Measurements from ENCODE around the gene PRLR.

PRLR gene

DNA sequence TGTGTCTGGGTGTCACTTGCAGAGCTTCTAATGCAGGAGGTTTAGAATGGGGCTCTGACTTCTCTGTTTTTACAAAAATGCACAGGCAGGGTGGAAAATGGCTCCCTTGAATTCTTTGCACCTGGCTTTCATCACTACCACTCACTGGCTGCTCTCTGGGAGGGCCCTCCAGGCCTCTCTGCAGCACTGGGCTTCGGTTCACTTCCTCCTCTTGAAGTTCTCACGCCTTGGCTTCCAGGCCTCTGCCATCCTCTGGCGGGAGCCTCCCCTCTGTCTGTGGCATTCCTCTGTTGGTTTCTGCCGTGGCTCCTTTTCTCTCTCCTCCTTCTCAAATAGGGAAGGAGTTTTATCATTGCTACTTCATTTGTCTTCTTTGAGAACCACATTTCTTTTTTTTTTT lies 2.8 kb upstream of the PRLR start:
- no peak for DNase-seq

DNA sequence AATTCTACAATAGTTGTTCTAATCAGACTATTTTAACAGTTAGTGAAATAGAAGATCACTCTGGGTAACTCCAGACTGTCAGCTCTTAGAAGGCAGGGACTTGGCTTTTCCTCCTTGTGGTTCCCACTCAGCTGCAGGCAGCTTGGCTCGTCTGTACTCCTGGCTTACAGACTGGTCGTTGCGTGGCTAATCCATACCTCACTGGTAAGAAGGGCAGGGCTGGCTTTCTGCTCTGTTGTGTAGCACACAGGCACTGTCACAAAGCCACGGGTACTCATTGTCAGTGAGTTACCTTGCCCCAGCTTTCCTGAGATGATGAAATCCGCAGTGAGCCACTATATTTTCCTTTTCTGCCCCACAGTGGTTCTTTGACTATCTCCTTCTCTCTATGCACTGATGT lies 1.8 kb upstream of the PRLR start:
- DNase-seq = no peak

GRCh38 chr5:35229076-35230037 lies 930 bp downstream of the PRLR start:
- DNase-seq = no peak

- DNase-seq = no peak
These were observed 2.0 kb downstream of the PRLR start for GRCh38 chr5:35228310-35228709.

DNA sequence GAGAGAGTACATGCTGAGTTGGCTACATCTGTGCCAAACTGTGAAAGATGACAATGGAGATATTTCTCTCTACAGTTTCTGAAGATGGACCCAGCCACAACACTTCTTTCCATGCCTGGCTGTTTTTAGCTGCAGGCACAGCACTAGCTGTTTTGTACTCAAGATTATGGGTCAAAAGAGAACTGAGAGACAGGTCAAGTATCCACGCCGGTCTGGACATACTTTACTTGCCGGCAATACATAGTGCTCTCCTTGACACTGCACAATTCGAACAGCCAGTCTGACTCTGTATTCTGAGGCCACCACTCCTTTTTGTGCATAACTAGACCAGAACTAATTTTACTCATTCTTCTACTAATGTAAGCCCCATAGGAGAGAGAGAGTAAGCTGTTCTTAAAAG lies 2.6 kb downstream of the PRLR start:
- DNase-seq = no peak

- no peak for DNase-seq
These were observed 6.4 kb downstream of the PRLR start for GRCh38 chr5:35223787-35224395.

GRCh38 chr5:35220967-35221366 lies 9.3 kb downstream of the PRLR start:
- no peak for DNase-seq

DNA sequence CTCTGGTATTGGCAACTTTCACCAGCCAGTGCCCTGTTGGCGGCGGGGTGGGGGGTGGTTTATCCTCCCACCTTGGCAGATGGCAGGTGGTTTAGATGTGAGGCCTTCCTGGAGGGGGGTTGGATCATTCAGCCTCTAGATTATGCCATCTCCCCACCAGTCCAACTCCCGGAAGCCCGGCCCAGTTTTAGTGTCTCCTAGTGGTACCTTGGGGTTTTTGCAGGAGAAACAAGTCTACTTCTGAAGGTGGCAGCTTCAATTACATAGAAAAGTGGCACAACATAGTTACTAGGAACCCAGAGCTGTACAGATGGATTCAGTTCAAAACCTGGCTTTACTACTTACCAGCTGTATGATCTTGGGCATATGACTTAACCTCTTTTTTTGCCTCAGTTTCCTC lies 11.3 kb downstream of the PRLR start:
- no peak for DNase-seq

GRCh38 chr5:35214051-35214450 lies 16.2 kb downstream of the PRLR start:
- no peak for DNase-seq

DNA sequence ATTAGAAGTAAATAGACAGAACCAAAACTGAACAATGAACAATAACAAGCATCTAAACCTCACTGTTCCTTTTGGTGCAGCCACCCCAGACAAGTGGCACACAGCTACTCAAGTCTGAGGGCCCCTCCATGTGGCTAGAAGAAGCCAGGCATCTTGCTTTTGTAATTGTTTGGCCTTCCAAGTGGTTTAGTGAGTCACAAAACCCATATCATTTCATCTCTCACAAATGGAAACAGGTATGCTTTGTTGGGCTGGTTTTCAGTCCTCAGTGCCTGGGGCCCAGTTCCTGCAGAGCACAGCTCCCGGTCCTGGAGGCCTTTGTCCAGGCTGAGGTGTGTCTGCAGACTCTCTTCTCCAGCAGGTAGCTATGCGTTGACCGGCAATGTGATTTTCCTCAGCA lies 16.7 kb downstream of the PRLR start:
- no peak for DNase-seq

- DNase-seq = no peak
These were observed 17.9 kb downstream of the PRLR start for GRCh38 chr5:35212122-35212982.

DNA sequence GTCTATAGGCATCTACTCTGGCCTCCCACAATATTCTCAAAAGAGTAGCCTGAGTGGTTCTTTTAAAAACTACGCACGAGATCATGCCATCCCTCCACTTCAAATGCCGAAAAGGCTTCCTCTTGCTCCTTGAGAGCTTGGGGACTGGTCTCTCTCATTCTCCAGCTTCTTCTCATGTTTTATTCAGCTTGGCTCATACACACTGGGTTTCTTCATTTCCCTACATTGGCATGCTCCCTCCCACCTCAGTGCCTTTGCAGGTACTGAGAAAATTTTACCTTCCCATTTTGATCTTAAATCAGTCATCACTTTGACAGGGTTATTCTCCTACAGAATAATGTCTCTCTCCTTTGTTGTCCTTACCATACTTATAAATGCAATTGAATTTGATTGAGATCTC lies 20.4 kb downstream of the PRLR start:
- DNase-seq = no peak

DNA sequence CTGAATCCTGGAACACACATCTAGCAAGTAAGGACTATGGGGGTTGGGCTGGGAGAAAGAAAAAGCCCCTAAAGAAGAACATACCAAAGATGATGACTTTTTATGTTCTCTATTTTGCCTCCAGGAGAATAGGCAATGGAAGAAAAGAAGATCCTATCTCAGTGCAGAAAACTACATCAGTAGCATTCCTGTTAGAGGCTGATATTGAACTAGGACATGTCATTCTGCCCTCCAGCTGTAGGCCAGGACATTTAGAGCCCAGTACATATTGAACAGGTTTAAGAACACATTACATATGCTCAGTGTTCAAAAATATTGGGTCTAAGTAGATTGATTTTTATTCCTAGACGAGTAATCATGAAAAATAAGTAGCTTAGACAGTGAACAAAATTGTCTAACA lies 24.7 kb downstream of the PRLR start:
- DNase-seq = no peak

DNA sequence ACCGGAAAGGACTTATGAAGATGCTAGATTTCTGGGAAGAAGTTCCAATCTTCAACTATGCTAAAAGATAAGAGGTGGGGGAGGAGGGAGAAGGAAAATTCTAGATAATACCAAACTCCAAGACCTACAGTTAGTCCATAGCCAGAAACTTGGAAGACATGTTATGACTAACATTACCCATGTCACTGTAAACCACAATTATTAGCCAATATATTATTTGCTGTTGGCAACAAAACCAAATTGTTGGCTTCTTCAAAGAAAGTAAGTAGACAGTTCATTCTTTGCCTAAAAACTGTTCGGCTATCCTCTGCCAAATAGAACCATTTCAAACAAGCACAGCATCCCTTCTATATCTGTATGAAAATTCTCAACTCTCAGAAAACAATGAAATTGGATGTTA lies 25.1 kb downstream of the PRLR start:
- no peak for DNase-seq

DNA sequence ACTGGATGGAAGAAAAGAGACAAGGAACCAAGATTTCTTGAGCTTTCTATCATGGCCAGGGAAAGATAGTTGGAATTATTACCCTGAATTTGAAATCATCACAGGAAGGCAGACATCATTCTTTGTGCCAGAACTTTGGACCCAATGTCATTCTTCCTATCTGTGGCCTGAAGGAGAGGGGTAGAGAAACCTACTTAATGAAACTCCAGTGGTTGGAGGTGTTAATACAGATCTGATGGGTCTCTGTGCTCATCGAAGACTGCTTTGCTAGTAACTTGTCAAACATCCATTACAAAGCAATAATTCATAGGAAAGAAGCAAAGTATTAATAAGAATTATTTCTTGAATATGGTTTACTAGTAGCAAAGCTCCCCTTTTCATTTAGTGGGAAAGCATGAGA lies 26.9 kb downstream of the PRLR start:
- no peak for DNase-seq

GRCh38 chr5:35202319-35203111 lies 27.8 kb downstream of the PRLR start:
- peak; percentile 1 for DNase-seq

- DNase-seq = no peak
These were observed 29.0 kb downstream of the PRLR start for GRCh38 chr5:35201291-35201690.

DNA sequence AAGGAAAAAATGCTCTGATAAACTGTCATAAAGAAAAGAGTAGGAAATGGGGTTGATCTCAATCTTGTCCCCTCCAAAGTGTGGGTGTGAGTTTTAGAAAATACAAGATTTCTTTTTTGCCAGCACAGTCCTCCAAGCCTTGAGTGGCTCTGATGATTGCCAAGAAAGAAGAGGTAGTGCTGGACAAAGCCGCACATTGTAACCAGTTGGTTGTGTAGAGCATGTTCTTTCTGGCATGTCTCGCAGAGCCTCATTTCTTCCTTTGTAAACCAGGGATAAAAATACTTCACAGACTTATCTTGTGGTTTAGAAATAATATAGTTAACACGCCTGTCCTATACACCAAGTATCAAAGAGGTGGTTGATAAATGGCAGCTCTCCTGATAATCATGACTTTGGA lies 30.4 kb downstream of the PRLR start:
- no peak for DNase-seq

DNA sequence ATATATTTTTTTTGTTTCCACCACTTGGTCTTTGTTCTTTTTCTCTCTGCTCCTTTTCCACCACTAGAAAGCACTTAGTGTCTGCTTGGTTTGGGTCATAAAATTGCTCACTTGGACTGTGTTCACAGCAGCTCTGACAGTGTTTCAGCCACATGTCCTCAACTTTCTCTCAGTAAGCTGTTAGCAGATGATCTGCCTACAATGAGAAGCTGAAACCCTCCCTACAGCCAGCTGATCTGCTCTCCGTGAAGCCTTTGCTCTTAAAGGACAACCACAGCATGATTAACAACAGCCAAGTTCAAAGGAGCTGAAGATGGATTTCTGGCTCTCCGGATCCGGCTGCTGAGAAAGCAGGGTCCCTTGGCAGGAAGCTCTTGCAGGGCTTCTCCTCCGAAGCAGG lies 31.6 kb downstream of the PRLR start:
- DNase-seq = no peak

- no peak for DNase-seq
These were observed 32.2 kb downstream of the PRLR start for GRCh38 chr5:35198075-35198474.

DNA sequence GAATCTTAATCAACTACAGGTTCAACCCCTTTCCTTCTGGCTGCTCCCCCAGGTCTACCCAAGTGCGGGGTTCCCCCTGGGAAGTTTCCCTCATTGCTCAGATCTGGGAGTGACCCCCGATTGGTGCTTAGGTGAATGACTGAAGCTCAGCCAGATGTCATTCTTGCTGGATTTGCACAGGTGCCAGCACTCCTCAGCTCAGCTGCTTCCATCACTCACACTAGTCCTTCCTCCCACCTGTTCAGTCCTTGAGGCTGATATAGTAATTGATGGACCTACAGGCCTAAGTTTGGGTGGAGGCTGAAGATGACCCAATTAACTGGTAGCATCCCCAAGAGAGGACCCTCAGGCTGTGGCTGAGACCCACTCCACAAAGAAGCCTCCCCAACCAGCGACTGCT lies 32.9 kb downstream of the PRLR start:
- DNase-seq = no peak

DNA sequence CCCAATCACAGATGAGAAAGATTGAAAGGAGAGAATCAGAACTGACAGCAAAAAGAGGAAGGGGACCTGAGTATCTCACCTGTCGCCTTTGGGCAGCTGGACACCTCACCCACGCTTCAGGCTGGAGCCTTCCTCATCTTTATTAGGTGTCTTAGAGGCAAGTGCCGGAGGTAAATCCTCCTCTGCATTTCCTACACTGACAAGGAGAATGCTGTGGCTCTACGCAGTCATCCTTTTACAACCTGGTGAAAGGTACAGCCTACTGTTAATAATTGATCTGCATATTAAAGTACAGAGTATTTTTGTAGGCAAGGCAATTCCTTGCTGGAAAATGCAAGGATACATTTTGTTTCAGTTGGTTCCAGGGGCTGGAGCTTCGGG lies 34.8 kb downstream of the PRLR start:
- DNase-seq = no peak

Data from NCI-H2171 (cell line).